Neural cell (in vitro differentiated cells): ENCODE measurements around the gene TBC1D9. TPM values are rescaled to one million over a fixed set of nuclear protein-coding genes. Genes with fewer than 3 reads are reported as not detected.

Experiments
- H2AFZ ChIP-seq: fragments of 200-600, 300-800 bp; sonication (generic), shearing (Covaris generic); 2 replicates; pipeline ENCODE4 v1.6.0; 2014; ENCODE audit warnings: low read depth, mild to moderate bottlenecking, antibody characterized with exemption, low read length, moderate library complexity
- H3F3A ChIP-seq: fragments of 200-600 bp; shearing (Covaris generic); 2 replicates; pipeline ENCODE4 v1.6.1; 2016; ENCODE audit warnings: mild to moderate bottlenecking, moderate library complexity, mixed read lengths, antibody characterized with exemption, low read length; ENCODE audit not compliant: insufficient read depth, poor library complexity, severe bottlenecking
- H3K27ac ChIP-seq: fragments of 200-600, 300-800 bp; sonication (generic), shearing (Covaris generic); 2 replicates; pipeline ENCODE4 v1.5.1; 2014; ENCODE audit warnings: mild to moderate bottlenecking, low read length, moderate library complexity
- H3K27me3 ChIP-seq: fragments of 300-800, 200-600 bp; sonication (generic), shearing (Covaris generic); 2 replicates; pipeline ENCODE4 v1.6.0; 2014; ENCODE audit warnings: mild to moderate bottlenecking, low read depth, low read length, moderate library complexity; ENCODE audit not compliant: insufficient read depth
- H3K36me3 ChIP-seq: fragments of 300-800, 200-600 bp; sonication (generic), shearing (Covaris generic); 2 replicates; pipeline ENCODE4 v1.5.1; 2014; ENCODE audit warnings: mild to moderate bottlenecking, antibody characterized with exemption, low read length, moderate library complexity; ENCODE audit not compliant: insufficient read depth
- H3K4me2 ChIP-seq: fragments of 300-800, 200-600 bp; sonication (generic), shearing (Covaris generic); 2 replicates; pipeline ENCODE4 v1.6.0; 2014; ENCODE audit warnings: mild to moderate bottlenecking, low read length
- H3K4me3 ChIP-seq: fragments of 300-800, 200-600 bp; sonication (generic), shearing (Covaris generic); 2 replicates; pipeline ENCODE4 v1.5.1; 2014; ENCODE audit warnings: mild to moderate bottlenecking, low read length, moderate library complexity
- H3K79me2 ChIP-seq: fragments of 200-600 bp; shearing (Covaris generic); replicated peaks from 2 replicates; pipeline ENCODE4 v1.6.0; 2014; ENCODE audit warnings: mild to moderate bottlenecking, low read length, moderate library complexity; ENCODE audit not compliant: insufficient read depth
- H3K9ac ChIP-seq: fragments of 300-800, 200-600 bp; sonication (generic), shearing (Covaris generic); 2 replicates; pipeline ENCODE4 v1.6.1; 2016; ENCODE audit warnings: mild to moderate bottlenecking, low read length, mixed read lengths
- H3K9me2 ChIP-seq: fragments of 200-600 bp; shearing (Covaris generic); 2 replicates; pipeline ENCODE4 v1.6.1; 2016; ENCODE audit warnings: mild to moderate bottlenecking, low read length, mixed read lengths; ENCODE audit not compliant: insufficient read depth
- H3K9me3 ChIP-seq: fragments of 200-600, 300-800 bp; sonication (generic), shearing (Covaris generic); 2 replicates; pipeline ENCODE4 v1.6.1; 2016; ENCODE audit warnings: mild to moderate bottlenecking, mixed run types, low read length, moderate library complexity, mixed read lengths
- H4K20me1 ChIP-seq: fragments of 200-600 bp; shearing (Covaris generic); 2 replicates; pipeline ENCODE4 v1.6.1; 2016; ENCODE audit warnings: mild to moderate bottlenecking, mixed run types; ENCODE audit not compliant: insufficient read depth
- CTCF ChIP-seq: fragments of 450-650 bp; IDR thresholded peaks from 2 replicates; pipeline ENCODE4 v1.5.1; 2014; ENCODE audit warnings: antibody characterized with exemption, mild to moderate bottlenecking, moderate library complexity; ENCODE audit not compliant: poor library complexity, severe bottlenecking
- EP300 ChIP-seq: fragments of 450-650 bp; conservative IDR thresholded peaks from 2 replicates; pipeline ENCODE4 v1.6.1; 2014; ENCODE audit warnings: antibody characterized with exemption, mild to moderate bottlenecking, moderate library complexity; ENCODE audit not compliant: poor library complexity, severe bottlenecking
- EZH2 ChIP-seq: fragments of 200-600, 300-800 bp; shearing (Covaris generic), sonication (generic); IDR thresholded peaks from 2 replicates; pipeline ENCODE4 v1.6.1; 2014; ENCODE audit warnings: antibody characterized with exemption, low read length, borderline replicate concordance, mild to moderate bottlenecking; ENCODE audit not compliant: insufficient read depth, poor library complexity, severe bottlenecking
- MXI1 ChIP-seq: fragments of 450-650 bp; conservative IDR thresholded peaks from 2 replicates; pipeline ENCODE4 v1.6.1; 2014; ENCODE audit warnings: antibody characterized with exemption, mild to moderate bottlenecking; ENCODE audit not compliant: poor library complexity, severe bottlenecking
- POLR2AphosphoS5 ChIP-seq: IDR thresholded peaks from 2 replicates; pipeline ENCODE4 v1.6.1; 2012
- RAD21 ChIP-seq: fragments of 450-650 bp; conservative IDR thresholded peaks from 2 replicates; pipeline ENCODE4 v1.6.1; 2014; ENCODE audit warnings: antibody characterized with exemption, mild to moderate bottlenecking, moderate library complexity
- REST ChIP-seq: IDR thresholded peaks from 2 replicates; pipeline ENCODE4 v1.6.1; 2012; ENCODE audit warnings: borderline replicate concordance
- SMC3 ChIP-seq: fragments of 450-650 bp; conservative IDR thresholded peaks from 2 replicates; pipeline ENCODE4 v1.6.1; 2014; ENCODE audit warnings: antibody characterized with exemption, mild to moderate bottlenecking, moderate library complexity; ENCODE audit not compliant: poor library complexity
- TAF1 ChIP-seq: IDR thresholded peaks from 2 replicates; pipeline ENCODE4 v1.6.1; 2012; ENCODE audit warnings: low read depth
- polyA plus RNA-seq: library from polyadenylated mRNA; depleted of rRNA; stranded (reverse); fragments of >200 nt; gene quantifications from 2 replicates; pipeline ENCODE4 v1.2.3, GENCODE V29; 2014

TBC1D9 gene
- polyA plus RNA-seq, 1 donor from 2014 or later = 42.8 TPM

GRCh38 chr4:140718241-140718952 lies 37.8 kb downstream of the TBC1D9 start:
- Histone ChIP-seq H4K20me1 (no peaks in the 10 kb centered on the region), H3K27ac (no peak overlapping the region), H2AFZ (no peak overlapping the region), H3K4me3 (no peak overlapping the region), H3K9me2 (no peaks in the 10 kb centered on the region), H3K9me3 (no peaks in the 10 kb centered on the region), H3K4me2 (no peak overlapping the region), H3K27me3 (no peaks in the 10 kb centered on the region), H3K9ac (no peak overlapping the region), H3F3A (no peaks in the 10 kb centered on the region), H3K36me3 (peaks cover 5% of the 10 kb centered on the region), H3K79me2 (peaks cover 46% of the 10 kb centered on the region)
- TF ChIP-seq REST (no peak), POLR2AphosphoS5 (no peak), TAF1 (no peak), RAD21 (no peak), CTCF (no peak), SMC3 (no peak), EZH2 (no peak), EP300 (no peak), MXI1 (no peak)

GRCh38 chr4:140717313-140717712 lies 38.9 kb downstream of the TBC1D9 start:
- TF ChIP-seq REST (no peak), TAF1 (no peak), EP300 (no peak), RAD21 (no peak), CTCF (no peak), EZH2 (no peak), MXI1 (no peak), SMC3 (no peak), POLR2AphosphoS5 (no peak)
- Histone ChIP-seq H3K4me2 (no peak overlapping the region), H3F3A (no peaks in the 10 kb centered on the region), H3K4me3 (no peak overlapping the region), H3K79me2 (peaks cover 44% of the 10 kb centered on the region), H2AFZ (no peak overlapping the region), H3K9me2 (no peaks in the 10 kb centered on the region), H4K20me1 (no peaks in the 10 kb centered on the region), H3K9ac (no peak overlapping the region), H3K36me3 (peaks cover 5% of the 10 kb centered on the region), H3K9me3 (no peaks in the 10 kb centered on the region), H3K27me3 (no peaks in the 10 kb centered on the region), H3K27ac (no peak overlapping the region)
